ENCODE measurements around the gene TMEM239. TPM values are rescaled to one million over a fixed set of nuclear protein-coding genes. Genes with fewer than 3 reads are reported as not detected.

Gene TMEM239
- polyA plus RNA-seq, 1 donor from 2014 or later: not detected

Other genes starting within 250 kb of the TMEM239 start
- 184 and 188 TPM in 2 replicates for gene NOP56, start 163.7 kb upstream of the TMEM239 start, polyA plus RNA-seq
- gene IDH3B, start 152.1 kb upstream of the TMEM239 start, polyA plus RNA-seq: 296 and 307 TPM in 2 replicates
- 10.3 and 13.2 TPM in 2 replicates for gene EBF4, start 123.6 kb upstream of the TMEM239 start, polyA plus RNA-seq
- 42.1 and 44.0 TPM in 2 replicates for gene CPXM1, start 15.7 kb upstream of the TMEM239 start, polyA plus RNA-seq
- not detected in 2 replicates for gene C20orf141, start 1.4 kb upstream of the TMEM239 start, polyA plus RNA-seq
- gene PCED1A, start 24.3 kb downstream of the TMEM239 start, polyA plus RNA-seq: 132 and 156 TPM in 2 replicates
- 117 and 150 TPM in 2 replicates for gene VPS16, start 24.4 kb downstream of the TMEM239 start, polyA plus RNA-seq
- gene PTPRA, start 57.1 kb downstream of the TMEM239 start, polyA plus RNA-seq: 68.2 and 69.1 TPM in 2 replicates
- 1.9 and 3.0 TPM in 2 replicates for gene GNRH2, start 227.3 kb downstream of the TMEM239 start, polyA plus RNA-seq
- gene MRPS26, start 229.7 kb downstream of the TMEM239 start, polyA plus RNA-seq: 134 and 142 TPM in 2 replicates

Measured in neural cell (in vitro differentiated cells).